ENCODE data around the gene UQCC2.

The UQCC2 gene

GRCh38 chr6:33726696-33727095 is 15.2 kb upstream of the UQCC2 start:
- in situ Hi-C loops (cut with MboI; ENCODE audit: low sequenced_read_pairs): no loop called here

GRCh38 chr6:33725891-33726673 is 14.6 kb upstream of the UQCC2 start:
- in situ Hi-C loops (cut with MboI; ENCODE audit: low sequenced_read_pairs): no loop called here

- in situ Hi-C loops (cut with MboI; ENCODE audit: low sequenced_read_pairs): no loop called here
These were observed 13.7 kb upstream of the UQCC2 start for GRCh38 chr6:33725222-33725621.

DNA sequence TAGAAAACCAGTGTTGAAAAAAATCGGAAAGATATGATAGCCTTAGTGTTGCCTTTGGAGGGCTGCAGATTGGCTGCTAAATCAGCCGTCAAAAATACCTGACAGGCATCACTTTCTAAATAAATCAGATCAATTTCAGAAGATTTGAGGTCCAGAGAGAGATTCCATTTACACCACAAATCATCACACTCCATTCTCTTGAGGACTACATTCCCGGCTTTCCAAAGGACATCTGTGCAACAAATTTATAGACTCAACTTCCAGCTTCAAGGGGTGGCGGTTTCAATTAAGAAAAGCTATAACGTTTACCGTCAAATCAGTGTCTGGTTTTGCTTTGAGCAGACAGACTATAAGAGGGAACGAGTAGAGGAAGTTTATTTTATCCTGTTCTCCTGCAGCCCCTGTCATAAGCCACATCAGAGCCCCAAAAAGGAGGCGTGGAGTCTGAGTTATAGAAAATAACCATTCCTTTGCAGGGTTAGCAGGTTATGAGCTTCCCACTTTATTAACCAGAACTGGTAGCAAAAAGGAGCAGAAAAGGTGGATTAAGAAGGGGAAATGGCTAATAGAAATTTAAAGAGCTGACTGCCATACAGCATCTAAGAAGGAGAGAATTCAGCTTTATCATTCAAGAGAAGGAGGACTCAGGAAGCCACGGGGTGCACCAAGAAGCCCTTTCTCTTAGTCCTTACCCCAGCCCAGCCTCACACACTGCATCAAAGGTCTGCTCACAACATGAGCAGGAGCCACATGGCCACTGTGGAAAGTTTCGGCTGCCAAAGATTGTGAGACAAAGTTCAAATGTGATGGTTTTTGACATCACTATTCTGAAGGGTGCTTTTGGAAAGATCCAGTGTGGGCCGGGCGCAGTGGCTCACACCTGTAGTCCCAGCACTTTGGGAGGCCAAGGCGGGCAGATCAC is 12.9 kb upstream of the UQCC2 start:
- in situ Hi-C loops (cut with MboI; ENCODE audit: low sequenced_read_pairs): no loop called here

DNA sequence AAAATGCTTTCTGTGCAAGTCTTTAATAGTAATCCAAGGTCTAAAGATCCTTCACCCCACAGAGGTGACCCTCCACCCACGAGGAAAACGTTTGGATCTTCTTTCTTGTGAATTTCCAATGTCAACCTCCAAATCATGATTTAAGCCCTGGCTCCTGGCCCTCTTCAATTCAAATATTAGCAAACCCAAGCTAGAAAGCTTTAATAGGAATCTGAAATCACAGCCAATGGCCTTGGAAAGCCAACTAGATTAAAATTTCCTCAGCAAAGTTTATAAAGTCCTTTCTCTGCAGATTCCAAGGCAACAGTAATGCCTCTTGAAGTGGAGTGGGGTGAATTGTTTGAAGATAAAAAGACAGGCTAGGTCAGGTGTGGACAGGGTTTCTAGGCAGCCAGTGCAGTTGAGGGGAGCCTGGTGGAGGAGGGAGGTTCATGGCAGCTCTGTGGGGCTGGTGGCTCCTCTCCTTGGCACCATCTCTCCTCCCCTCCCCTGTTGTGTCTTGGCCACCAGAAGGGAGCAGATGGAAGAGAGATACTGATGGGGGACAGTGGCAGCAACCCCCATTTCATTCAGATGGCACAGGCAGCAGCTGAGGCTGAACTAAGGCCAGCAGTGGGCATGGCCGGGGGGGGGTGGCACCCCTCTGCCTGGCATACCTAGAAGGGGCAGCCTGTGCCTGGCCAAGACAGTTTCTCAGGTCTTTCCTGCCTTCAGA is 12.0 kb upstream of the UQCC2 start:
- in situ Hi-C loops (cut with MboI; ENCODE audit: low sequenced_read_pairs): no loop called here

DNA sequence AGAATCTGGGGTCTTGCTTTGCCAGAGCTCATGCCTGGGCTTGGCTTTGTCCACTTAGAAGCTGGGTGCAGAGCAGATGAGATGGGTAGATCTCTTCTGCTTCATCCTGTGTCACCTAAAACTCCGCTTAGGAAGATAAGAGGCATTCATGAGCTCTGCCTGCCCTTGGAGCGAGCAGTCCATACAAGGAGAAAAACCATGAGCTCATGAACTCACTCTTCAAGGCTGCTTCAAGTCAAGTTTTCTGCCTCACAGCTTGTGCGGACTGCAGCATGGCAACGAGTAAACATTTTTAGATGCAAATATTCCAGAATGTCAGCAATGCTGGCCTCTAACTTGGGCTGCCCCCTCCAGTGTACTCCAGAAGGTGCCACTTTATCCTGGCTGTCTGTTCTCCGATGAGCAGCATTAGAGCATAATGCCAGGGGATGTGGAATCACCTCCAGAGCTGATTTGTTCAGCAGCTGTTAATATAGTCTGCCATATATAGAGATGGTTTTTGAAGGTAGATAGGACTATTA is 10.7 kb upstream of the UQCC2 start:
- in situ Hi-C loops (cut with MboI; ENCODE audit: low sequenced_read_pairs): no loop called here

DNA sequence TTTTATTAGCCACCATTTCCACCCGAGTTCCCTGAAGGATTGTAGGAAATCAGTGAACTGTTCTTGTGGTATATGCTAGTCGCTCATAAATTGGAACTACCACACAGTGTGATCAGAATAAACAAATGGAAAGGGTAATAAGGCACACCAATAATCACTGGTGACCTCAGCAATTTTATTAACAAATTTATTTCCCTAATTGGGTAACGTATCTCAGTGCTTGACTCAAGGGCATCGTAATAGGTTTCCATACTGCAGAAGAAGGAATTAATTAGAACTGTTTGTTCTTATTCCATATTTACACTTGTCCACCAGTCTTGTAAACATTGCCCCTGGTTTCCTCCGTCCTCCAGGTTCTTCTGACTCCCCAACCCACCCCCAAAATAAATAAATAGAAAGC is 10.0 kb upstream of the UQCC2 start:
- in situ Hi-C loops (cut with MboI; ENCODE audit: low sequenced_read_pairs): no loop called here

GRCh38 chr6:33720998-33721397 is 9.5 kb upstream of the UQCC2 start:
- in situ Hi-C loops (cut with MboI; ENCODE audit: low sequenced_read_pairs): no loop called here

GRCh38 chr6:33719326-33719987 is 8.0 kb upstream of the UQCC2 start:
- in situ Hi-C loops (cut with MboI; ENCODE audit: low sequenced_read_pairs): no loop called here

DNA sequence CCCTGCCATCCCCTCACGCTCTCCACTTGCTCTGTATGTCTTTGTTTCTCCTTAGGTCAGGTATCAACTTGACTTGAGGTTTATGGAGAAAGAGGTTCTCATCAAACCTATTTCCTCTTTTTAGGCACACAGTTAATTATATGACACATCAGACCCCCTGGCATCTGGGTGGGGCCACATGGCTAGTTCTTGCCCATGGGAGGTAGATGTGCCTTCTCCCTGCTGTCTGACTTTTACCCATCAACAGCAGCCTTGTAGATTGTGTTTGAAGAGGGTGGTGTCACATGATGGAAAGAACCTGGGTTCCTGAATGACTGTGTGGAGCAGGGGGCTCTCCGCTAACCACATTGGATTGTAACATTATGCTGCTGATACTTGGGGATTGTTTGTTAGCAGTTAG is 7.2 kb upstream of the UQCC2 start:
- in situ Hi-C loops (cut with MboI; ENCODE audit: low sequenced_read_pairs): no loop called here

GRCh38 chr6:33717934-33718455 is 6.5 kb upstream of the UQCC2 start:
- in situ Hi-C loops (cut with MboI; ENCODE audit: low sequenced_read_pairs): no loop called here

- in situ Hi-C loops (cut with MboI; ENCODE audit: low sequenced_read_pairs): no loop called here
These were observed 5.6 kb upstream of the UQCC2 start for GRCh38 chr6:33716890-33717632.

- in situ Hi-C loops (cut with MboI; ENCODE audit: low sequenced_read_pairs): no loop called here
These were observed 4.9 kb upstream of the UQCC2 start for GRCh38 chr6:33716379-33716778.

GRCh38 chr6:33714385-33715040 is 3.0 kb upstream of the UQCC2 start:
- in situ Hi-C loops (cut with MboI; ENCODE audit: low sequenced_read_pairs): no loop called here

- in situ Hi-C loops (cut with MboI; ENCODE audit: low sequenced_read_pairs): no loop called here
These were observed 2.3 kb upstream of the UQCC2 start for GRCh38 chr6:33713786-33714185.

GRCh38 chr6:33712914-33713313 is 1.4 kb upstream of the UQCC2 start:
- in situ Hi-C loops (cut with MboI; ENCODE audit: low sequenced_read_pairs): no loop called here

GRCh38 chr6:33710296-33711121 is 991 bp downstream of the UQCC2 start:
- in situ Hi-C loops (cut with MboI; ENCODE audit: low sequenced_read_pairs): no loop called here

DNA sequence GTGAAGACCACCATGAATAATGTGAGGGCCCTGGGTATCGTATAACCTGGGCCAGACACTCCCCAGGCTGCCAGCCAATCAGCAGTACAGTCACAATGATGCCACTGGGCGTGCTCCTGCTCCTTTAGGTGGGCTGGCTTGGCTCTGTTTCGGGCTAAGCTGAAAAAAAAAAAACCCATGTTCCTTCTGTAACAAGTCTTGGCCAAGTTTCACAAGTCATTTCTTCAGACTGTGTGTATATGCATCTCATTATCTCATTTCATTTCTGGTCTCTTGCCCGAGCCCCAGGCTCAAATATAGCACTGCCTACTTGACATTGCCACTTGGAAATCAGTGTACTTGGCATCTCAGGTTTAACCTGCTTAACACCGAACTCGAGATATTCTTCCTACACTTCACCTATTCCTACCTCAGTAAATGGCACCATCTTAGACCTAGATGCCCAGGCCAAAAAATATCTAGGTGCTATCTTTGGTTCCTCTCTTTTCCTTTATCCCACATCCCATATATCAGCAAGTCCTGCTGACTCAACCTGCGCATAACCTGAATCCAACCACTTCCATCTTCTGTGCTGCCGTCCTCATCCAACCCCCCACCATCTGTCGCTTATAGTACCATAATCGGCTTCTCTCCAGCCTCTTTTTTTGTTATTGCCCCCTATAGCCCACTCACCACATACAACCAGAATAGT is 1.8 kb downstream of the UQCC2 start:
- in situ Hi-C loops (cut with MboI; ENCODE audit: low sequenced_read_pairs): loop anchor here (10.0 kb wide), 1 partner anchor 125 kb away; the partner anchor contains the start of gene BAK1

Data from HL-60/S4 treated with phorbol 12-myristate 13-acetate at 8.2 ng/mL for 4 days and 3 days (cell line).